IMR-90 (cell line): Measurements from ENCODE around the gene ATPAF1. TPM values are rescaled to one million over a fixed set of nuclear protein-coding genes. Genes with fewer than 3 reads are reported as not detected.
"Not testable (repeated sequence)": the region's sequence is repeated elsewhere in the genome, so short reads cannot be mapped to it uniquely, and the experiment has no call there.

ENCODE experiments used
- ATAC-seq: fragments of 200-7000 bp; cut with Tn5 transposase; 2 replicates; pipeline ENCODE4 v1.9.1; 2020; ENCODE audit warnings: low read depth, mild to moderate bottlenecking, moderate library complexity
- BruUV-seq: library from RNA; stranded (reverse); fragments of 400-500 nt; replicated peaks from 2 replicates; lab custom pipeline; 2021; lab: Mats Ljungman, UMichigan
- CTCF ChIA-PET: fragments of 300-600 bp; formaldehyde crosslinking; extraction: SDS; loops from one replicate; lab custom pipeline; 2021; ENCODE audit warnings: antibody characterized with exemption; lab: Yijun Ruan, JAX
- POLR2A ChIA-PET: fragments of 300-600 bp; sonication (Branson Sonifier 250); formaldehyde crosslinking; loops from one replicate; lab custom pipeline; 2022; ENCODE audit warnings: antibody characterized with exemption; ENCODE audit not compliant: unreplicated experiment; lab: Charles Lee
- DNase-seq: peaks from one replicate; pipeline ENCODE4 v3.0.0; 2013
- H2AFZ ChIP-seq: replicated peaks from 2 replicates; pipeline ENCODE3; 2013; ENCODE audit warnings: low read length, mild to moderate bottlenecking; ENCODE audit not compliant: poor library complexity
- H2AK5ac ChIP-seq: 2 replicates; pipeline ENCODE4 v1.6.1; 2013; ENCODE audit warnings: low read depth, low read length, inconsistent platforms
- H2AK9ac ChIP-seq: replicated peaks from 2 replicates; pipeline ENCODE3; 2013; ENCODE audit warnings: mild to moderate bottlenecking, low read depth, low read length, moderate library complexity; ENCODE audit not compliant: poor library complexity
- H2BK120ac ChIP-seq: 2 replicates; pipeline ENCODE4 v1.6.1; 2013; ENCODE audit warnings: low read depth, low read length, inconsistent platforms
- H2BK15ac ChIP-seq: 3 replicates; pipeline ENCODE4 v1.6.1; 2013; ENCODE audit warnings: low read depth, low read length, inconsistent platforms
- H2BK20ac ChIP-seq: 2 replicates; pipeline ENCODE4 v1.6.1; 2013; ENCODE audit warnings: low read depth, mild to moderate bottlenecking, inconsistent platforms, low read length, moderate library complexity
- H2BK5ac ChIP-seq: 2 replicates; pipeline ENCODE4 v1.6.1; 2013; ENCODE audit warnings: mild to moderate bottlenecking, low read depth, low read length, inconsistent platforms; ENCODE audit not compliant: poor library complexity, severe bottlenecking
- H3K14ac ChIP-seq: replicated peaks from 2 replicates; pipeline ENCODE4 v1.6.1; 2013; ENCODE audit warnings: low read depth, low read length, inconsistent platforms
- H3K18ac ChIP-seq: 2 replicates; pipeline ENCODE4 v1.6.1; 2013; ENCODE audit warnings: low read depth, low read length, control low read depth
- H3K23ac ChIP-seq: 2 replicates; pipeline ENCODE4 v1.6.1; 2013; ENCODE audit warnings: low read depth, low read length, inconsistent platforms
- H3K27ac ChIP-seq: 2 replicates; pipeline ENCODE4 v1.5.1; 2013; ENCODE audit warnings: mild to moderate bottlenecking, control low read depth, low read length; ENCODE audit not compliant: insufficient read depth
- H3K27me3 ChIP-seq: 2 replicates; pipeline ENCODE4 v1.6.1; 2013; ENCODE audit warnings: low read length; ENCODE audit not compliant: control insufficient read depth, insufficient read depth
- H3K36me3 ChIP-seq: 2 replicates; pipeline ENCODE4 v1.6.1; 2013; ENCODE audit warnings: low read length, mixed read lengths; ENCODE audit not compliant: control insufficient read depth, insufficient read depth
- H3K4ac ChIP-seq: 2 replicates; pipeline ENCODE4 v1.6.1; 2013; ENCODE audit warnings: low read depth, low read length, inconsistent platforms
- H3K4me1 ChIP-seq: 2 replicates; pipeline ENCODE4 v1.6.1; 2013; ENCODE audit warnings: low read length, mixed read lengths; ENCODE audit not compliant: control insufficient read depth, insufficient read depth
- H3K4me2 ChIP-seq: 2 replicates; pipeline ENCODE4 v1.6.1; 2013; ENCODE audit warnings: low read depth, mild to moderate bottlenecking, control low read depth, low read length, moderate library complexity
- H3K4me3 ChIP-seq: 2 replicates; pipeline ENCODE4 v1.5.1; 2013; ENCODE audit warnings: low read depth, mild to moderate bottlenecking, control low read depth, low read length, moderate library complexity; ENCODE audit not compliant: insufficient read depth
- H3K56ac ChIP-seq: 2 replicates; pipeline ENCODE4 v1.6.1; 2013; ENCODE audit warnings: low read length, inconsistent platforms; ENCODE audit not compliant: insufficient read depth; ENCODE audit errors: extremely low read depth
- H3K79me1 ChIP-seq, 2 experiments: 2 replicates each; pipeline ENCODE4 v1.6.1; 2013; ENCODE audit warnings: low read length in 2 of 2, inconsistent platforms in 1 of 2, low read depth in 1 of 2
- H3K9ac ChIP-seq: 2 replicates; pipeline ENCODE4 v1.6.1; 2013; ENCODE audit warnings: low read depth, low read length, control low read depth
- H3K9me1 ChIP-seq: 2 replicates; pipeline ENCODE4 v1.6.1; 2013; ENCODE audit warnings: low read length, inconsistent platforms; ENCODE audit not compliant: insufficient read depth
- H3K9me3 ChIP-seq: 2 replicates; pipeline ENCODE4 v1.6.1; 2013; ENCODE audit warnings: low read length; ENCODE audit not compliant: control insufficient read depth, insufficient read depth
- H4K20me1 ChIP-seq: 2 replicates; pipeline ENCODE4 v1.6.1; 2013; ENCODE audit warnings: low read length, inconsistent platforms; ENCODE audit not compliant: insufficient read depth
- H4K5ac ChIP-seq: 2 replicates; pipeline ENCODE4 v1.6.1; 2013; ENCODE audit warnings: mild to moderate bottlenecking, low read depth, low read length, control low read depth
- H4K8ac ChIP-seq, 2 experiments: 2 replicates each; pipeline ENCODE4 v1.6.1; 2013; ENCODE audit warnings: low read depth in 2 of 2, low read length in 2 of 2, control low read depth in 1 of 2, inconsistent platforms in 1 of 2
- H4K91ac ChIP-seq: 2 replicates; pipeline ENCODE4 v1.6.1; 2013; ENCODE audit warnings: low read depth, low read length, inconsistent platforms; ENCODE audit not compliant: insufficient read depth
- MAFK ChIP-seq: IDR thresholded peaks from 2 replicates; pipeline ENCODE4 v1.6.1; 2012; ENCODE audit warnings: low read depth, low read length, improper control_type of control experiment
- MAZ ChIP-seq: IDR thresholded peaks from 2 replicates; pipeline ENCODE4 v1.6.1; 2012; ENCODE audit warnings: low read depth, mild to moderate bottlenecking, low read length, improper control_type of control experiment, moderate library complexity, borderline replicate concordance
- MXI1 ChIP-seq: IDR thresholded peaks from 2 replicates; pipeline ENCODE4 v1.6.1; 2012; ENCODE audit warnings: low read depth, mild to moderate bottlenecking, low read length, moderate library complexity, borderline replicate concordance
- POLR2A ChIP-seq: IDR thresholded peaks from 2 replicates; pipeline ENCODE4 v1.6.1; 2012; ENCODE audit warnings: mild to moderate bottlenecking, low read depth, low read length
- RFX5 ChIP-seq: IDR thresholded peaks from 2 replicates; pipeline ENCODE4 v1.8.0; 2012; ENCODE audit warnings: low read depth, mild to moderate bottlenecking, low read length, moderate library complexity
- SMC3 ChIP-seq: fragments of 150-350 bp; IDR thresholded peaks from 2 replicates; pipeline ENCODE4 v1.6.1; 2016; ENCODE audit warnings: low read depth, mild to moderate bottlenecking, antibody characterized with exemption, low read length, moderate library complexity
- WGBS, 2 experiments: methylation state at CpG; one replicate each; pipeline versions ENCODE4 v1.1.5 to v1.1.7; 2013; ENCODE audit warnings: missing lambda C conversion rate in 2 of 2; ENCODE audit not compliant: insufficient read length in 1 of 2; ENCODE audit errors: extremely low coverage in 2 of 2; 5-methylcytosine and 5-hydroxymethylcytosine counted together
- dilution Hi-C: fragments of 300-500 bp; cut with HindIII; formaldehyde crosslinking; loops from one replicate; pipeline ENCODE4 v1.14.3; 2018; ENCODE audit warnings: low sequenced_read_pairs; ENCODE audit not compliant: unreplicated experiment
- in situ Hi-C: fragments of 300-500 bp; cut with MboI; formaldehyde crosslinking; loops from 3 replicates; pipeline ENCODE4 v1.14.3; 2019; ENCODE audit warnings: low sequenced_read_pairs, inconsistent platforms, mixed read lengths
- intact Hi-C: fragments of 100-400 bp; cut with micrococcal nuclease; formaldehyde crosslinking; loops from 2 replicates; pipeline ENCODE4 v1.10.0; 2022
- polyA plus RNA-seq, 3 experiments: library from polyadenylated mRNA; depleted of rRNA; stranded (reverse); fragments of >200 nt; gene quantifications; 2 replicates each; pipeline ENCODE4 v1.2.3, GENCODE V29; 2012; ENCODE audit warnings: low replicate concordance in 1 of 3
- total RNA-seq: library from RNA; depleted of rRNA; stranded (reverse); fragments of >200 nt; gene quantifications from 2 replicates; pipeline ENCODE4 v1.2.3, GENCODE V29; 2012
- TF ChIP-seq, protein P1 (sequence below): fragments of 150-350 bp; IDR thresholded peaks from 2 replicates; pipeline ENCODE4 v1.6.1; 2016; ENCODE audit warnings: low read depth, mild to moderate bottlenecking, low read length, moderate library complexity, borderline replicate concordance

ATPAF1 gene
- total and polyA plus RNA-seq, 2 of the 4 experiments (the other 2 are of a cell fraction): 55.5 to 80.3 TPM

DNA sequence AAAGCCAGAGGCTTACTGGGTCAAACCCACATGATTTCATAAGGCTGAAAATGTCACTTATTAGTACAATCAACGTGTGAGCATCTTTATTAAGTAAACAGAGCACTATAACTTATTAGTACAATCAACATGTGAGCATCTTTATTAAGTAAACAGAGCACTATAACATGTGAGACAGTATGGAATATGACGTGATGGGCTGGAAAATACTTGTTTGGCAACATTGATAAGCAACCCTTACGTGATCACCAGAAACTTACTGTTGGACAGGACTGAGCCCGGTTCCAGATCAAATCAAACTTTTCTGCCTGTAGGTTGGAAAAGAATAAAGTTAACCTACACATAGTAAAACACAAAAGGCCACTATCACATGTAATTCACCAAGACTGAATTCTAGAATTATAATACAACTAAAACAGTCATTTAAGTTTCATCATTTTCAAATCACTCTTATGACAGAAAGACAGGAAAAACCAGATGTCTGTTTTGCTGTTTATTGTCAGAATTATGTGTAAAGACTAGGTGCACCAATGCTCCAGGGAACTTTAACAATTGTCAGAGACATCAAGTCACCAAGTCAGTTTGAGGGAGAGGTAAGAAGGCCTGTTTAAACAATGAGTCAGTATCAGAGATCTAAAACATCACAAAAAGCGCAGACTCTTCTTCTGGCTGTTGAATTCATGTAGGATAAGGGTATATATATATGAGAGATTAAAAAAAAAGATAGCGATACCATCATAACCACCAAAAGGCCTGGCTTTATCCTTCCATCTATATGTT, 15.7 kb downstream of the ATPAF1 start:
- Histone ChIP-seq H4K5ac (no peak overlapping the region), H3K56ac (no peak overlapping the region), H2AK9ac (no peak overlapping the region), H2AFZ (no peak overlapping the region), H3K27me3 (no peaks in the 10 kb centered on the region), H3K14ac (no peak overlapping the region), H3K4ac (no peak overlapping the region), H3K36me3 (peaks cover 19% of the 10 kb centered on the region; the same call in 1 of the 2 replicates), H3K4me2 (no peak overlapping the region), H3K79me1 (no peaks in the 10 kb centered on the region), H4K91ac (no peak overlapping the region), H3K23ac (no peak overlapping the region), H4K20me1 (no peaks in the 10 kb centered on the region), H3K9ac (no peak overlapping the region), H4K8ac (no peak overlapping the region), H3K4me1 (peaks cover 3% of the 10 kb centered on the region; the same call in 1 of the 2 replicates), H3K9me1 (no peaks in the 10 kb centered on the region), H3K4me3 (no peak overlapping the region), H2BK5ac (no peak overlapping the region), H2BK120ac (no peak overlapping the region), H2AK5ac (no peak overlapping the region), H3K27ac (no peak overlapping the region), H3K18ac (no peak overlapping the region), H3K9me3 (0 out of 2 replicates have a peak, but pooled peaks cover 2% of the 10 kb centered on the region), H2BK15ac (no peak overlapping the region), H2BK20ac (no peak overlapping the region)
- POLR2A ChIA-PET: no interaction called here
- no peak for ATAC-seq
- no TSS peak for BruUV-seq
- CTCF ChIA-PET: no interaction called here
- intact Hi-C loops: no loop called here
- no CpG with 5 or more reads among the region's 6 CpGs for WGBS, 2 experiments
- no peak for DNase-seq
- dilution Hi-C loops: no loop called here
- in situ Hi-C loops: no loop called here
- no peak for TF ChIP-seq MAZ
- TF ChIP-seq MXI1: no peak
- no peak for TF ChIP-seq POLR2A
- no peak for TF ChIP-seq MAFK
- TF ChIP-seq SMC3: no peak
- TF ChIP-seq, protein P1, sequence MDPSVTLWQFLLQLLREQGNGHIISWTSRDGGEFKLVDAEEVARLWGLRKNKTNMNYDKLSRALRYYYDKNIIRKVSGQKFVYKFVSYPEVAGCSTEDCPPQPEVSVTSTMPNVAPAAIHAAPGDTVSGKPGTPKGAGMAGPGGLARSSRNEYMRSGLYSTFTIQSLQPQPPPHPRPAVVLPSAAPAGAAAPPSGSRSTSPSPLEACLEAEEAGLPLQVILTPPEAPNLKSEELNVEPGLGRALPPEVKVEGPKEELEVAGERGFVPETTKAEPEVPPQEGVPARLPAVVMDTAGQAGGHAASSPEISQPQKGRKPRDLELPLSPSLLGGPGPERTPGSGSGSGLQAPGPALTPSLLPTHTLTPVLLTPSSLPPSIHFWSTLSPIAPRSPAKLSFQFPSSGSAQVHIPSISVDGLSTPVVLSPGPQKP: no peak
- TF ChIP-seq RFX5: no peak

DNA sequence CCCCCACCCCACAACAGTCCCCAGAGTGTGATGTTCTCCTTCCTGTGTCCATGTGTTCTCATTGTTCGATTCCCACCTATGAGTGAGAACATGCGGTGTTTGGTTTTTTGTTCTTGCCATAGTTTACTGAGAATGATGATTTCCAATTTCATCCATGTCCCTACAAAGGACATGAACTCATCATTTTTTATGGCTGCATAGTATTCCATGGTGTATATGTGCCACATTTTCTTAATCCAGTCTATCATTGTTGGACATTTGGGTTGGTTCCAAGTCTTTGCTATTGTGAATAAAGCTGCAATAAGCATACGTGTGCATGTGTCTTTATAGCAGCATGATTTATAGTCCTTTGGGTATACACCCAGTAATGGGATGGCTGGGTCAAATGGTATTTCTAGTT, 17.0 kb downstream of the ATPAF1 start:
- H3K4me2 ChIP-seq, H2BK20ac ChIP-seq, H2BK120ac ChIP-seq, H3K9me3 ChIP-seq, H3K4ac ChIP-seq, H3K4me1 ChIP-seq, H3K27ac ChIP-seq, H3K79me1 ChIP-seq, H2BK5ac ChIP-seq, DNase-seq, H4K91ac ChIP-seq, H2AK5ac ChIP-seq, ATAC-seq, H3K4me3 ChIP-seq, POLR2A ChIA-PET, H3K14ac ChIP-seq, H3K18ac ChIP-seq, H2AFZ ChIP-seq, H2BK15ac ChIP-seq, BruUV-seq, H3K23ac ChIP-seq, dilution Hi-C loops, H3K9me1 ChIP-seq, in situ Hi-C loops, H3K56ac ChIP-seq, CTCF ChIA-PET, H3K27me3 ChIP-seq, intact Hi-C loops, H3K9ac ChIP-seq, H4K8ac ChIP-seq, H4K5ac ChIP-seq, H2AK9ac ChIP-seq, H4K20me1 ChIP-seq: not testable (repeated sequence)
- peaks cover 15% of the 10 kb centered on the region; the same call in 1 of the 2 replicates for H3K36me3 ChIP-seq
- WGBS, 2 experiments: no CpG with 5 or more reads among the region's 3 CpGs
